HCT116 (cell line): ENCODE measurements around the gene PAX5.

Experiments used
- CEBPB ChIP-seq: IDR thresholded peaks from 2 replicates; pipeline ENCODE4 v1.6.1; 2012; ENCODE audit warnings: low read depth
- EGR1 ChIP-seq: IDR thresholded peaks from 2 replicates; pipeline ENCODE4 v1.6.1; 2012; ENCODE audit warnings: low read depth
- ELF1 ChIP-seq: IDR thresholded peaks from 2 replicates; pipeline ENCODE4 v1.6.1; 2012; ENCODE audit warnings: low read depth, borderline replicate concordance
- EZH2phosphoT487 ChIP-seq: fragments of 200-600 bp; IDR thresholded peaks from 2 replicates; pipeline ENCODE4 v1.6.1; 2018; ENCODE audit warnings: antibody characterized with exemption, borderline replicate concordance
- POLR2A ChIP-seq: IDR thresholded peaks from 2 replicates; pipeline ENCODE4 v1.7.0; 2011; ENCODE audit warnings: borderline replicate concordance; ENCODE audit not compliant: insufficient read depth, insufficient read length; ENCODE audit errors: extremely low read depth
- POLR2AphosphoS5 ChIP-seq: IDR thresholded peaks from 2 replicates; pipeline ENCODE4 v1.6.1; 2011; ENCODE audit warnings: mild to moderate bottlenecking, low read depth, low read length, moderate library complexity
- RAD21 ChIP-seq: IDR thresholded peaks from 2 replicates; pipeline ENCODE4 v1.6.1; 2012; ENCODE audit warnings: low read depth, mild to moderate bottlenecking
- REST ChIP-seq: IDR thresholded peaks from 2 replicates; pipeline ENCODE4 v1.6.1; 2012; ENCODE audit warnings: low read depth
- SIN3A ChIP-seq: IDR thresholded peaks from 2 replicates; pipeline ENCODE4 v1.6.1; 2012; ENCODE audit warnings: low read depth
- SRF ChIP-seq: IDR thresholded peaks from 2 replicates; pipeline ENCODE4 v1.6.1; 2012; ENCODE audit warnings: low read depth
- YY1 ChIP-seq: IDR thresholded peaks from 2 replicates; pipeline ENCODE4 v1.6.1; 2011; ENCODE audit warnings: low read length, low read depth, moderate library complexity, mild to moderate bottlenecking; ENCODE audit not compliant: insufficient replicate concordance; ENCODE audit errors: extremely low read depth
- ZBTB33 ChIP-seq: IDR thresholded peaks from 2 replicates; pipeline ENCODE4 v1.6.1; 2011; ENCODE audit warnings: mild to moderate bottlenecking, low read length, moderate library complexity; ENCODE audit not compliant: insufficient replicate concordance; ENCODE audit errors: extremely low read depth
- ZNF274 ChIP-seq: fragments of 200-500 bp; sonication (Bioruptor generic); IDR thresholded peaks from 2 replicates; pipeline ENCODE4 v1.6.1; 2014; ENCODE audit warnings: mild to moderate bottlenecking, low read depth, low read length, inconsistent platforms
- TF ChIP-seq, protein P1 (sequence below), 3 experiments: fragments of 200-600 bp in 1 of 3; sonication (generic) in 1 of 3; IDR thresholded peaks in 2 of 3; conservative IDR thresholded peaks in 1 of 3; 2 replicates each; pipeline ENCODE4 v1.5.1; 2012 to 2017; ENCODE audit warnings: low read depth in 2 of 3, low read length in 2 of 3, antibody characterized with exemption in 1 of 3, borderline replicate concordance in 1 of 3, control low read depth in 1 of 3, mild to moderate bottlenecking in 1 of 3, mixed read lengths in 1 of 3, mixed run types in 1 of 3, moderate library complexity in 1 of 3; ENCODE audit not compliant: insufficient read depth in 1 of 3

GRCh38 chr9:37031902-37032301, 2.2 kb downstream of the PAX5 start:
- no peak for TF ChIP-seq ELF1
- no peak for TF ChIP-seq EZH2phosphoT487
- no peak for TF ChIP-seq POLR2AphosphoS5
- TF ChIP-seq, protein P1, sequence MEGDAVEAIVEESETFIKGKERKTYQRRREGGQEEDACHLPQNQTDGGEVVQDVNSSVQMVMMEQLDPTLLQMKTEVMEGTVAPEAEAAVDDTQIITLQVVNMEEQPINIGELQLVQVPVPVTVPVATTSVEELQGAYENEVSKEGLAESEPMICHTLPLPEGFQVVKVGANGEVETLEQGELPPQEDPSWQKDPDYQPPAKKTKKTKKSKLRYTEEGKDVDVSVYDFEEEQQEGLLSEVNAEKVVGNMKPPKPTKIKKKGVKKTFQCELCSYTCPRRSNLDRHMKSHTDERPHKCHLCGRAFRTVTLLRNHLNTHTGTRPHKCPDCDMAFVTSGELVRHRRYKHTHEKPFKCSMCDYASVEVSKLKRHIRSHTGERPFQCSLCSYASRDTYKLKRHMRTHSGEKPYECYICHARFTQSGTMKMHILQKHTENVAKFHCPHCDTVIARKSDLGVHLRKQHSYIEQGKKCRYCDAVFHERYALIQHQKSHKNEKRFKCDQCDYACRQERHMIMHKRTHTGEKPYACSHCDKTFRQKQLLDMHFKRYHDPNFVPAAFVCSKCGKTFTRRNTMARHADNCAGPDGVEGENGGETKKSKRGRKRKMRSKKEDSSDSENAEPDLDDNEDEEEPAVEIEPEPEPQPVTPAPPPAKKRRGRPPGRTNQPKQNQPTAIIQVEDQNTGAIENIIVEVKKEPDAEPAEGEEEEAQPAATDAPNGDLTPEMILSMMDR (IDR thresholded peaks at IDR 0.05 in 2 of 3, conservative IDR thresholded peaks at IDR 0.05 in 1 of 3; ENCODE audit: borderline replicate concordance in 1 of 3, insufficient read depth in 1 of 3, low read depth in 2 of 3, low read length in 2 of 3) = no peak
- no peak for TF ChIP-seq SRF
- TF ChIP-seq POLR2A = no peak
- TF ChIP-seq SIN3A = no peak
- no peak for TF ChIP-seq YY1
- no peak for TF ChIP-seq ZBTB33
- no peak for TF ChIP-seq ZNF274
- TF ChIP-seq RAD21 = no peak
- no peak for TF ChIP-seq CEBPB
- no peak for TF ChIP-seq REST
- TF ChIP-seq EGR1 = no peak
